Measurements from ENCODE around the gene SNAPC3.
A peak's percentile ranks its signal among the peaks of the same experiment; 100 is the strongest.

The SNAPC3 gene

DNA sequence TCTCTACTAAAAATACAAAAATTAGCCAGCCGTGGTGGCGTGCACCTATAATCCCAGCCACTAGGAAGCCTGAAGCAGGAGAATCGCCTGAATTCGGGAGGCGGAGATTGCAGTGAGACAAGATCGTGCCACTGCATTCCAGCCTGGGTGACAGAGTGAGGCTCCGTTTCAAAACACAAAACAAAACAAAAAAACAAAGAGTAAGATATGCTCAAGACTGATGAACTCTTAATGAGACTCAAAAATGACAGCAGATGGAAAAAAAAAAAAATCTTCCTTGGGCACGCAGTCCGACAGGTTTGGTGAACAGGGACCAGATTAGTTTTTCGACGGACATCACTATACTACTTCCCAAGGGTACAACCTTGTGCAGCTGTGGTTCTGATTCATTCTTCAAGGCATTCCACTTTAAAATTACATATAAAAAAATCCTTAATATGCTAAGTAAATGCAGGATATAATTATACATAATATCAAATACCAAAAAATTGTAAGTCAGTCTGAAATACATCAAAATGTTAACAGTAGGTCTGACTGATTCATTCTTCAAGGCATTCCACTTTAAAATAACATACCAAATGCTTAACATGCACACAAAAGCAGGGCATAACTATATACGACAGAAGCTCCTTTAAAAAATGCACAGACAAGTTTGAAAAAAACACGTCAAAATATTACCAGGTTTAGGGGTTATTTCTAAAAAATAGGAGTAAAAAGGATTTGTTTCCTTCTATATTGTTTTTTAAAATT lies 75.7 kb downstream of the SNAPC3 start:
- DNase-seq, result no peak

DNA sequence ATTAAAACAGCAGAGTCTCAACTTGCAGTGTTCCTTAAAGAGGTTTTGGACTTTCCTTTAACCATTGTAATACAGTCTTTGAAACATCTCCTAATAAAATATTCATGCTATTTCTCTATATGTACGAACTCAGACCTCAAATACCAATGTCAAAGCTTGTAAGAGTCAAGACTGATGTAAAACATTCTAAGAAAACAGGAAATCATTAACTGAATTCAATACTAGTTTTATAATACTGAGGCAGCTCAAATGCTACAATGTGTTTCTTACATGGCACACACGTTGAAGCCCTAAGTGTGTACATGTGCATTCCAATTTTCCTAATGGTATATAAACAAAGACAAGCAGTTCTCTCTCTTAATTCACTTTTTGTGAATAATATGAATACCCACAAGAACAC lies 76.5 kb downstream of the SNAPC3 start:
- no peak for DNase-seq

DNA sequence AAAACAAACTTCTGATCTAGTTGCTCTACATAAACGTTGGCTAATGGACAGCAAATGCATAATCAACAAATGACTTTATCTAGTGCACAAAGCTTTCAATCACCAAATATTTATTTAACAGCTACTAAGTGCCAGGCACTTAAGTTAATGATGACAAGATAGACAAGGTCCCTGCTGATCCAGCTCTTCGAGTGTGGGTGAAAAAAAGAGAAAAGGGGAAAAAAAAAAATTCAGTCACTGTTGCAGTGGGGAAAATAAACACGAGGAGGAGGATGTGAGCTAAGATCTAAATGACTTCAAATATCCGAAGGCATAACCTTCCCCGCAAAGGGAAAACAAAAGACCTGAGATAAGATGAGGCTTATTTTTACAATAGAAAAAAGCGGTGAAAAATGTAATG lies 78.5 kb downstream of the SNAPC3 start:
- DNase-seq, result no peak

DNA sequence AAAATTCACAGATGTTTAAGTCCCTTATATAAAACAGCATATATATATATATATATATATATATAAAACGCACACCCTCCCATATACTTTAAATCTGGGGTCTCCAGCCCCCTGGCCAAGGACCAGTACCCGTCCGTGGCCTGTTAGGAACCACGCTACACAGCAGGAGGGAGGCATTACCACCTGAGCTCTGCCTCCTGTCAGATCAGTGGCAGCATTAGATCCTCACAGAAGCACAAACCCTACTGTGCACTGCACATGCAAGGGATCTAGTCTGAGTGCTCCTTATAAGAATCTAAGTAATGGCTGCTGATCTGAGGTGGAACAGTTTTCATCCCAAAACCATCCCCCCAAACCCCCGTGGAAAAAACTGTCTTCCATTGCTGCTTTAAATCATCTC lies 79.1 kb downstream of the SNAPC3 start:
- DNase-seq, result no peak

DNA sequence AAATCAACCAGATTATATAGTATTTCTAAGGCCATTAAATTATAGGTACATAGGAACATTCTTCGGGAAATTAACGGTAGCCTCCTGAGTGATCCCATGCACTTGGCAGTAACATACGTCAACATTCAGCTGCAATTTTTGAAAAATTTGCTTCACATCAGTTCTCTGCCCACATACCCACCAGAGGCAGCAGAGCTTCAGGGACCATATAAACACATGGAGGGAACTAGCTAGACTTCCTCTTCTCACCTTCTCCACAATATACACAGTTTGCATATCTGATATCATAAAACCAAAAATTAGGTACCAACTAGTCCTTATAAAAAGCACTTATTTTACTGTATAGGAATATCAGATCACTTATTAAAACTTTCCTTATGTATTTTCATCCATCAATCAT lies 83.2 kb downstream of the SNAPC3 start:
- DNase-seq, result no peak

DNA sequence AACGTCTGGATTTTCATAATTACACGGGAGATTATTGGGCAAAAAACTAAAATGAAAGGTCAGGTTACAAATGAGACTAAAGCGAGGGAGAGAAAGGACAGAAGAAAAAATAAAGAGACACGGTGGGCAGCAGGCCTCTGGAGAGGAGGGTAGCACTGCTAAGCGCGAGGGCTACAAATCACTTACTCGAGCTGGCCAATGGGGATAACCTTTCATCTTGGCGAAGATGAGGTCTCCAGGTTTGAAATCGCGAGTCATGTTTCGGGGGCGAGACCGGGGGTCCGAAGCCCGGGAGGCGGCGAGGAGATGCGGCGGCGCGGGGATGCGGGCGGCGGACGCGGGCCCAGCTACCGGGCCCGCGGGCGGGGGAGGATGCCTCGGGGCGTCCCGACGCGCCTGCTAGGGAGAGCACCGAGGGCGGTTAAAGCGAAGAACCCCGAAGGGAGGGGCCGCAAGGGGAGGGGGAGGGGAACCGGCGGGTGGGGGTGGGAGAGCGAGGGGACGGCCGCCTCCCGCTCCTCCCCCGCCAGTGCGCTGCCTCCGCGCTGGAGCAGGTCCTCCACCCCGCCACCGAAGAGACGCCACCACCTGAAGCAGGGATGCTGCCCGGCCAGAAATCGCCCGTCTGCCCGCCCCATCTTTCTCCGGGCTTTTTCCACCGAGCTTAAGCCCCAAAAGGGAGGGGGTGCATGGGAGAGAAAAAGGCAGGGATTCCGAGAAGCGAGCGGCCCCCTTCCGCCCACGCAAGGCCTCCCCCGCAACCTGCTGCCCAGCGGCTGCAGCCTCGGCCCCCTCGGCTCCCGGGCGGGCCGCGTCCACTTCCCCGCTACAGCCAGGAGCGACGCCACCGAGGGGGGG lies 87.5 kb downstream of the SNAPC3 start:
- DNase-seq, result peak; percentile 54

DNA sequence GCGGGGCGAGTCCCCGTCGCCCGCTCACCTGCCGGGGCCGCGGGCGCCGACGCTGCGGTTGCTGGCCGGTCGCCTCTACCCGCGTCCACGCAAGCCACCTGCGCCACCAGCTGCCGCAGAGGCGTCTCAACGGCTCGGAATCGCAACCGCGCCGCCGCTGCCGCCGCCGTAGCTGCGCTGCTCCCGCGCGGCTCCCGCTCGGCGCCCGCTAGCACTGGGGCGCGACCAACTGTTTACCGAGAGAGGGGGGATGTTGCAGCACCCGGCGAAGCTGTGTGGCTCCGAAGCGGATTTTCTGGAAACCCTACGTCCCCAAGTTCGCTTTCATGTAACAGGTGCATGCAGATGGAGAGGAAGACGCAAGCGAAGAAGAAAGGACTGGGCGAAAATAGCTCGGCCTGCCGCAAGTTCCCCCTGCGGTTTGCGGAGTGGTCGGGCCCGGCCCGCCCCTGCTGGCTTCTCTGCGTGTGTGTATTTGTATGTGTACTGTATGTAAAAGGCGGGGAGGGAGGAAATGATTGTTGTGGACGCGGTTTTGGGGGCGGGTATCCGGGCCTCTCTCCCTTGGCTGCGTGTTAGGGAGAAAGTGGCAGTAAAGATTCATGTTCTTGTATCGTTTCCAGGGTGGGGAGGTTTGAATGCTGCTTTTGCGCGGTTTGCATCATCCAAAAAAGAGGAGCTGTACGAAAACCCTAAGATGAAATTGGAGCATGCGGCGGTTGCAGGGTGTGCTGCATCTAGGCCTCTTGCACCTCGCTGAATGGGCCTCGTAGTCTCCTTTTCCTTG lies 88.3 kb downstream of the SNAPC3 start, which contains the start of gene PSIP1:
PSIP1 (minus strand) TSS at position 182 of the 787 bp plus-strand sequence. CDS start 782 bp downstream, outside the sequence.
- DNase-seq, result peak; percentile 82
